PFSK-1 (cell line): Measurements from ENCODE around the gene TSPAN5.

ENCODE experiments used
- FOXP2 ChIP-seq: optimal IDR thresholded peaks from 2 replicates; pipeline ENCODE3; 2011; ENCODE audit warnings: borderline replicate concordance, control low read depth, inconsistent platforms; ENCODE audit not compliant: insufficient read depth; ENCODE audit errors: extremely low read length, extremely low read depth
- POLR2AphosphoS5 ChIP-seq: IDR thresholded peaks from 2 replicates; pipeline ENCODE4 v1.6.1; 2012; ENCODE audit warnings: low read depth, mild to moderate bottlenecking, control low read depth, low read length, moderate library complexity
- REST ChIP-seq, 2 experiments: IDR thresholded peaks; 2 replicates each; pipeline versions ENCODE4 v1.6.1 to v1.8.0; 2011 to 2012; ENCODE audit warnings: low read depth in 2 of 2, low read length in 2 of 2, control low read depth in 1 of 2, inconsistent platforms in 1 of 2, mild to moderate bottlenecking in 1 of 2, moderate library complexity in 1 of 2; ENCODE audit not compliant: insufficient read depth in 1 of 2
- SIN3A ChIP-seq: IDR thresholded peaks from 2 replicates; pipeline ENCODE4 v1.6.1; 2012; ENCODE audit warnings: mild to moderate bottlenecking, low read length, moderate library complexity, borderline replicate concordance; ENCODE audit not compliant: insufficient read depth

- TF ChIP-seq FOXP2 (no peak), POLR2AphosphoS5 (no peak), REST (IDR thresholded peaks at IDR 0.05; ENCODE audit: insufficient read depth in 1 of 2, low read depth in 2 of 2, low read length in 2 of 2) (no peak), SIN3A (no peak)
These were observed 209.5 kb downstream of the TSPAN5 start for GRCh38 chr4:98448908-98449307.
